K562 (cell line): ENCODE results near the gene SVBP. TPM values are rescaled to one million over a fixed set of nuclear protein-coding genes. Genes with fewer than 3 reads are reported as not detected.

Experiments
- CAMTA2 ChIP-seq: fragments of 250-450 bp; sonication (Bioruptor Pico); conservative IDR thresholded peaks from 2 replicates; pipeline ENCODE4 v1.5.1; 2022
- CREM ChIP-seq: IDR thresholded peaks from 2 replicates; pipeline ENCODE4 v1.6.1; 2014; ENCODE audit warnings: antibody characterized with exemption, low read depth
- ETV5 ChIP-seq: sonication (generic); formaldehyde crosslinking; IDR thresholded peaks from 2 replicates; pipeline ENCODE4 v1.4.0; 2020; ENCODE audit warnings: low read depth, mild to moderate bottlenecking, missing genetic modification reagents
- FOXA3 ChIP-seq, 2 experiments: fragments of 450-650 bp in 1 of 2; sonication (generic) in 1 of 2; formaldehyde crosslinking; IDR thresholded peaks in 1 of 2; conservative IDR thresholded peaks in 1 of 2; 2 replicates each; pipeline versions ENCODE4 v1.4.0 to v1.8.0; 2020 to 2022; ENCODE audit warnings: mild to moderate bottlenecking in 2 of 2, missing genetic modification reagents in 1 of 2
- HNRNPK ChIP-seq: fragments of 200-400 bp; formaldehyde crosslinking; IDR thresholded peaks from one replicate; pipeline ENCODE4 v1.6.1; 2018; ENCODE audit warnings: mild to moderate bottlenecking, low read depth, low read length; ENCODE audit not compliant: poor library complexity, severe bottlenecking
- MTA1 ChIP-seq: fragments of 450-650 bp; IDR thresholded peaks from 2 replicates; pipeline ENCODE4 v1.6.1; 2017; ENCODE audit warnings: borderline replicate concordance
- MTA3 ChIP-seq: fragments of 450-650 bp; formaldehyde crosslinking; IDR thresholded peaks from 2 replicates; pipeline ENCODE4 v1.6.1; 2017; ENCODE audit warnings: mild to moderate bottlenecking, borderline replicate concordance
- MTF1 ChIP-seq: fragments of 250-450 bp; sonication (Bioruptor Pico); IDR thresholded peaks from 2 replicates; pipeline ENCODE4 v1.9.0; 2021; ENCODE audit warnings: moderate library complexity, mild to moderate bottlenecking, inconsistent platforms, borderline replicate concordance
- NCOA6 ChIP-seq: fragments of 450-650 bp; IDR thresholded peaks from 2 replicates; pipeline ENCODE4 v1.6.1; 2017; ENCODE audit warnings: mild to moderate bottlenecking
- NONO ChIP-seq, 2 experiments: fragments of 200-400 bp in 1 of 2; fragments of 450-650 bp in 1 of 2; formaldehyde crosslinking in 1 of 2; IDR thresholded peaks; 2 replicates each; pipeline ENCODE4 v1.6.1; 2017; ENCODE audit warnings: low read depth in 2 of 2, mild to moderate bottlenecking in 2 of 2, moderate library complexity in 2 of 2, low read length in 1 of 2
- PHF20 ChIP-seq: fragments of 450-650 bp; IDR thresholded peaks from 2 replicates; pipeline ENCODE4 v1.6.1; 2018; ENCODE audit not compliant: partially characterized antibody
- POLR2B ChIP-seq: fragments of 450-650 bp; IDR thresholded peaks from 2 replicates; pipeline ENCODE4 v1.6.1; 2018; ENCODE audit warnings: low read depth; ENCODE audit not compliant: partially characterized antibody
- POLR2G ChIP-seq: fragments of 200-400 bp; formaldehyde crosslinking; IDR thresholded peaks from 2 replicates; pipeline ENCODE4 v1.6.1; 2017; ENCODE audit warnings: low read depth, mild to moderate bottlenecking, antibody characterized with exemption, low read length, moderate library complexity
- RBM39 ChIP-seq: fragments of 200-400 bp; formaldehyde crosslinking; optimal IDR thresholded peaks from 2 replicates; pipeline ENCODE3; 2018; ENCODE audit warnings: low read depth, low read length
- SRF ChIP-seq, 2 experiments: fragments of 250-450, 450-650 bp in 1 of 2; sonication (Bioruptor Pico) in 1 of 2; sonication (generic) in 1 of 2; formaldehyde crosslinking; IDR thresholded peaks; 2 replicates each; pipeline versions ENCODE4 v1.5.0 to v1.5.1; 2020 to 2022; ENCODE audit warnings: mild to moderate bottlenecking in 1 of 2, missing genetic modification reagents in 1 of 2
- TRIM28 ChIP-seq: fragments of 450-650 bp; IDR thresholded peaks from 2 replicates; pipeline ENCODE4 v1.6.1; 2017
- ZBTB17 ChIP-seq: fragments of 450-650 bp; formaldehyde crosslinking; IDR thresholded peaks from 2 replicates; pipeline ENCODE4 v1.4.0; 2020; ENCODE audit warnings: mild to moderate bottlenecking
- ZBTB7A ChIP-seq: IDR thresholded peaks from 2 replicates; pipeline ENCODE4 v1.6.1; 2011; ENCODE audit warnings: low read depth, mild to moderate bottlenecking, low read length, moderate library complexity, borderline replicate concordance; ENCODE audit not compliant: control insufficient read depth
- ZFP36 ChIP-seq: fragments of 150-350 bp; IDR thresholded peaks from 2 replicates; pipeline ENCODE4 v1.6.1; 2018; ENCODE audit warnings: low read length, low read depth; ENCODE audit not compliant: partially characterized antibody
- polyA plus RNA-seq, 8 experiments: library from polyadenylated mRNA; depleted of rRNA in 4 of 8; stranded (reverse) in 5 of 8; unstranded in 3 of 8; fragments of >200 nt; fragmentation: Nextera tagmentation in 2 of 8; fragmentation: Illumina TruSeq in 1 of 8; extraction: Ambion mirVana in 2 of 8; extraction: Trizol in 1 of 8; gene quantifications; 2 replicates each; pipeline versions ENCODE4 v1.2.1 to v1.2.3, GENCODE V29; 2011 to 2014; ENCODE audit warnings: inconsistent platforms in 1 of 8, missing spikeins in 1 of 8
- total RNA-seq, 7 experiments: library from RNA; depleted of rRNA in 6 of 7; stranded (reverse); fragments of >200 nt in 6 of 7; fragmentation: Illumina TruSeq in 2 of 7; extraction: Trizol in 2 of 7; gene quantifications; 2 replicates each; pipeline versions ENCODE4 v1.2.1 to v1.2.3, GENCODE V29; 2011 to 2021; ENCODE audit warnings: low replicate concordance in 1 of 7
- TF ChIP-seq, protein P1 (sequence below): fragments of 200-800 bp; sonication (Bioruptor generic); IDR thresholded peaks from 2 replicates; pipeline ENCODE4 v1.6.1; 2017; ENCODE audit warnings: missing genetic modification characterization, missing compliant biosample characterization
- TF ChIP-seq, protein P2 (sequence below): sonication (generic); formaldehyde crosslinking; IDR thresholded peaks from 2 replicates; pipeline ENCODE4 v1.8.0; 2022; ENCODE audit warnings: missing genetic modification reagents, mild to moderate bottlenecking, moderate library complexity, borderline replicate concordance
- TF ChIP-seq, protein P3 (sequence below), 2 experiments: fragments of 250-450 bp in 1 of 2; fragments of 450-650 bp in 1 of 2; sonication (Bioruptor Pico) in 1 of 2; IDR thresholded peaks; 2 replicates each; pipeline versions ENCODE4 v1.6.1 to v1.8.0; 2016 to 2021; ENCODE audit warnings: mild to moderate bottlenecking in 2 of 2, moderate library complexity in 2 of 2, missing compliant biosample characterization in 1 of 2, missing genetic modification characterization in 1 of 2
- TF ChIP-seq, protein P4 (sequence below): fragments of 450-650 bp; IDR thresholded peaks from 2 replicates; pipeline ENCODE4 v1.7.0; 2016; ENCODE audit warnings: borderline replicate concordance

The SVBP gene
- total and polyA plus RNA-seq, 9 of the 15 experiments (the other 6 are each of a cell fraction or from before 2014, with no cell fraction given): 31.7 to 49.7 (median 40.0) TPM

DNA sequence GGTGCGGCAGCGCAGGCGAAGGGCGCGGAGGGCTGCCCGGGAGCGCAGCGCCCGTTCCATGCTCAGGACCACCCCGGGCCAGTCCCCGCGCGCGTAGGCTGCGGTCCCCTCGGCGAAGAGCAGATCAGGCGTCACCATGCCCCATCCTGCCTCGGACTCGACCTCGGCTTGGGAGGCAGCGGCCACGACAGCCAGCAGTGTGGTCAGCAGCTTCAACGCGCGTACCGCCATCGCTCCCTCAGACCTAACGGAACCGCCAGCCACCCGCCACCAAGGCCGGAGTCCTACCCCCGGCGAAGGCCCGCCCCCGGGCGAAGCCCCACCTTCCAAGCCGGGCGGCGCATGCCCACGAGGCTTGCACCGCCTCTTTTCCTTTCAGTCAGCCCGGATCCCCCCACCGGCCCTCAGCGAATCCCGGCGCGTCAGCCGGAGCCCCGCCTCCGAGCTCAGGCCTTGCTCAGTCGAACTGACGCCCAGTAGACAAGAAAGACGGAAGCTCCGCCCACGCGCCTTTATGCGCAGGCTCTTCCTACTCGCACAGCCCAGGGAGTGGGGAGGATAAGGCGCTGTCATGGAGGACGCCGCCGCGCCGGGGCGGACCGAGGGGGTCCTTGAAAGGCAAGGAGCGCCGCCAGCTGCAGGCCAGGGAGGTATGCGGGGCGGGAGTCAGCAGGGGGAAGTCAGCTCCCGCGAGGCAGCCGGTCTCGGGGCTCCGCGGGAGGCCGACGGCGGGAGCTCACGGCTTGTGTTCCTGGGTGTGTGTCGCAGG, 50.3 kb downstream of the SVBP start, which contains the start of the genes C1orf50 and P3H1 (continued):
- TF ChIP-seq NCOA6: no peak
- TF ChIP-seq, protein P1, sequence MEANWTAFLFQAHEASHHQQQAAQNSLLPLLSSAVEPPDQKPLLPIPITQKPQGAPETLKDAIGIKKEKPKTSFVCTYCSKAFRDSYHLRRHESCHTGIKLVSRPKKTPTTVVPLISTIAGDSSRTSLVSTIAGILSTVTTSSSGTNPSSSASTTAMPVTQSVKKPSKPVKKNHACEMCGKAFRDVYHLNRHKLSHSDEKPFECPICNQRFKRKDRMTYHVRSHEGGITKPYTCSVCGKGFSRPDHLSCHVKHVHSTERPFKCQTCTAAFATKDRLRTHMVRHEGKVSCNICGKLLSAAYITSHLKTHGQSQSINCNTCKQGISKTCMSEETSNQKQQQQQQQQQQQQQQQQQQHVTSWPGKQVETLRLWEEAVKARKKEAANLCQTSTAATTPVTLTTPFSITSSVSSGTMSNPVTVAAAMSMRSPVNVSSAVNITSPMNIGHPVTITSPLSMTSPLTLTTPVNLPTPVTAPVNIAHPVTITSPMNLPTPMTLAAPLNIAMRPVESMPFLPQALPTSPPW (CRISPR knock-in tag): peak; percentile 77
- no peak for TF ChIP-seq MTA1
- peak; percentile 99 for TF ChIP-seq POLR2G
- TF ChIP-seq POLR2B: peak; percentile 89
- no peak for TF ChIP-seq ETV5 (CRISPR knock-in tag)
- TF ChIP-seq PHF20: peak; percentile 49
- TF ChIP-seq MTA3: no peak; the same call in 1 of the 2 replicates
- TF ChIP-seq, protein P2, sequence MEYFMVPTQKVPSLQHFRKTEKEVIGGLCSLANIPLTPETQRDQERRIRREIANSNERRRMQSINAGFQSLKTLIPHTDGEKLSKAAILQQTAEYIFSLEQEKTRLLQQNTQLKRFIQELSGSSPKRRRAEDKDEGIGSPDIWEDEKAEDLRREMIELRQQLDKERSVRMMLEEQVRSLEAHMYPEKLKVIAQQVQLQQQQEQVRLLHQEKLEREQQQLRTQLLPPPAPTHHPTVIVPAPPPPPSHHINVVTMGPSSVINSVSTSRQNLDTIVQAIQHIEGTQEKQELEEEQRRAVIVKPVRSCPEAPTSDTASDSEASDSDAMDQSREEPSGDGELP: peak; percentile 89
- TF ChIP-seq MTF1 (CRISPR knock-in tag): no peak
- TF ChIP-seq, protein P3, sequence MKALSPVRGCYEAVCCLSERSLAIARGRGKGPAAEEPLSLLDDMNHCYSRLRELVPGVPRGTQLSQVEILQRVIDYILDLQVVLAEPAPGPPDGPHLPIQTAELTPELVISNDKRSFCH (CRISPR knock-in tag; IDR thresholded peaks at IDR 0.05): no peak
- TF ChIP-seq, protein P3 (tag; IDR thresholded peaks at IDR 0.05): peak; percentile 70; the same call in 1 of the 2 replicates
- TF ChIP-seq, protein P4, sequence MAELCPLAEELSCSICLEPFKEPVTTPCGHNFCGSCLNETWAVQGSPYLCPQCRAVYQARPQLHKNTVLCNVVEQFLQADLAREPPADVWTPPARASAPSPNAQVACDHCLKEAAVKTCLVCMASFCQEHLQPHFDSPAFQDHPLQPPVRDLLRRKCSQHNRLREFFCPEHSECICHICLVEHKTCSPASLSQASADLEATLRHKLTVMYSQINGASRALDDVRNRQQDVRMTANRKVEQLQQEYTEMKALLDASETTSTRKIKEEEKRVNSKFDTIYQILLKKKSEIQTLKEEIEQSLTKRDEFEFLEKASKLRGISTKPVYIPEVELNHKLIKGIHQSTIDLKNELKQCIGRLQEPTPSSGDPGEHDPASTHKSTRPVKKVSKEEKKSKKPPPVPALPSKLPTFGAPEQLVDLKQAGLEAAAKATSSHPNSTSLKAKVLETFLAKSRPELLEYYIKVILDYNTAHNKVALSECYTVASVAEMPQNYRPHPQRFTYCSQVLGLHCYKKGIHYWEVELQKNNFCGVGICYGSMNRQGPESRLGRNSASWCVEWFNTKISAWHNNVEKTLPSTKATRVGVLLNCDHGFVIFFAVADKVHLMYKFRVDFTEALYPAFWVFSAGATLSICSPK: no peak
- peak in 1 of 2 experiments; percentile 76; a peak in 1 of 4 replicates for TF ChIP-seq FOXA3 (CRISPR knock-in tag; conservative IDR thresholded peaks at IDR 0.05 in 1 of 2, IDR thresholded peaks at IDR 0.05 in 1 of 2)
- peak in 1 of 2 experiments; percentile 78; a peak in 2 of 4 replicates for TF ChIP-seq NONO (IDR thresholded peaks at IDR 0.05; ENCODE audit: low read depth in 2 of 2, low read length in 1 of 2)
- peak; percentile 57; the same call in 1 of the 2 replicates for TF ChIP-seq ZBTB17 (CRISPR knock-in tag)
- peak; percentile 48; the same call in 1 of the 2 replicates for TF ChIP-seq ZBTB7A
- TF ChIP-seq CAMTA2 (CRISPR knock-in tag): no peak
- no peak for TF ChIP-seq HNRNPK
- TF ChIP-seq ZFP36: no peak
- TF ChIP-seq TRIM28: no peak
- peak; percentile 43 for TF ChIP-seq CREM
- TF ChIP-seq SRF (CRISPR knock-in tag; IDR thresholded peaks at IDR 0.05): peak in 1 of 2 experiments; percentile 66; a peak in 1 of 4 replicates
- TF ChIP-seq RBM39: no peak
